ENCODE data around the gene BAHCC1.

GRCh38 chr17:81380131-81380530, 15.1 kb upstream of the BAHCC1 start:
- TF ChIP-seq EZH2 (IDR thresholded peaks at IDR 0.05; ENCODE audit: low read length, missing control alignments): no peak
- no peak for TF ChIP-seq CTCF (conservative IDR thresholded peaks at IDR 0.05 in 1 of 2, IDR thresholded peaks at IDR 0.05 in 1 of 2; ENCODE audit: low read depth in 1 of 2, low read length in 2 of 2)
